H1 (cell line): ENCODE measurements around the gene RAB29. TPM values are rescaled to one million over a fixed set of nuclear protein-coding genes. Genes with fewer than 3 reads are reported as not detected.
A peak's percentile ranks its signal among the peaks of the same experiment; 100 is the strongest.

Experiments used
- CTCF ChIA-PET: fragments of 300-600 bp; sonication (Branson Sonifier 250); formaldehyde crosslinking; loops from one replicate; lab custom pipeline; 2021; ENCODE audit not compliant: partially characterized antibody; lab: Charles Lee
- POLR2A ChIA-PET: fragments of 300-600 bp; sonication (Branson Sonifier 250); formaldehyde crosslinking; loops from one replicate; lab custom pipeline; 2021; ENCODE audit warnings: inconsistent platforms; ENCODE audit not compliant: partially characterized antibody; lab: Charles Lee
- DNase-seq, 2 experiments: peaks; one replicate each; pipeline versions ENCODE4 v3.0.0 to v3.0.0-alpha.2; 2010 to 2022; ENCODE audit warnings: low spot score in 2 of 2, low read depth in 1 of 2, mixed read lengths in 1 of 2
- FAIRE-seq: peaks from 2 replicates; lab custom pipeline; 2011; peaks lifted over from hg19 to GRCh38; lab: Jason Lieb, UNC
- H2AFZ ChIP-seq: 2 replicates; pipeline ENCODE4 v1.8.1; 2012; ENCODE audit warnings: low read length, inconsistent platforms
- H2AK5ac ChIP-seq: 2 replicates; pipeline ENCODE4 v1.6.1; 2013; ENCODE audit warnings: low read depth, low read length
- H2BK120ac ChIP-seq: replicated peaks from 2 replicates; pipeline ENCODE3; 2013; ENCODE audit warnings: low read depth, low read length, inconsistent platforms
- H2BK12ac ChIP-seq: 2 replicates; pipeline ENCODE4 v1.6.1; 2013; ENCODE audit warnings: low read depth, low read length
- H2BK15ac ChIP-seq: 2 replicates; pipeline ENCODE4 v1.6.1; 2013; ENCODE audit warnings: low read length
- H2BK20ac ChIP-seq: 2 replicates; pipeline ENCODE4 v1.6.1; 2013; ENCODE audit warnings: low read length
- H2BK5ac ChIP-seq: 2 replicates; pipeline ENCODE4 v1.6.1; 2013; ENCODE audit warnings: low read depth, low read length
- H3K14ac ChIP-seq: 2 replicates; pipeline ENCODE4 v1.6.1; 2013; ENCODE audit warnings: inconsistent platforms; ENCODE audit not compliant: insufficient read length
- H3K18ac ChIP-seq: 2 replicates; pipeline ENCODE4 v1.6.1; 2013; ENCODE audit warnings: low read length; ENCODE audit errors: extremely low read depth
- H3K23ac ChIP-seq: 2 replicates; pipeline ENCODE4 v1.6.1; 2013; ENCODE audit warnings: inconsistent platforms; ENCODE audit not compliant: insufficient read length
- H3K23me2 ChIP-seq: 2 replicates; pipeline ENCODE4 v1.6.1; 2013; ENCODE audit warnings: low read depth, low read length
- H3K27ac ChIP-seq: 2 replicates; pipeline ENCODE4 v1.6.1; 2011; ENCODE audit warnings: low read depth, low read length, inconsistent platforms
- H3K27me3 ChIP-seq, 4 experiments: replicated peaks in 1 of 4; 1 replicate in 1 of 4; 2 replicates in 3 of 4; pipeline versions ENCODE4 v1.6.1 to v1.8.1; 2011 to 2013; ENCODE audit warnings: low read length in 3 of 4, mild to moderate bottlenecking in 3 of 4, inconsistent platforms in 2 of 4, mixed read lengths in 2 of 4, moderate library complexity in 1 of 4; ENCODE audit not compliant: control insufficient read depth in 3 of 4, insufficient read depth in 3 of 4; ENCODE audit errors: extremely low read depth in 1 of 4
- H3K36me3 ChIP-seq, 4 experiments: 2 replicates each; pipeline versions ENCODE4 v1.6.1 to v1.8.1; 2011 to 2013; ENCODE audit warnings: mild to moderate bottlenecking in 4 of 4, low read length in 3 of 4, moderate library complexity in 2 of 4, control low read depth in 1 of 4, inconsistent platforms in 1 of 4; ENCODE audit not compliant: insufficient read depth in 4 of 4, control insufficient read depth in 2 of 4
- H3K4ac ChIP-seq: replicated peaks from 2 replicates; pipeline ENCODE3; 2013; ENCODE audit warnings: low read length, low read depth, mixed read lengths, inconsistent platforms; ENCODE audit not compliant: insufficient read length
- H3K4me1 ChIP-seq, 4 experiments: replicated peaks in 1 of 4; 1 replicate in 1 of 4; 2 replicates in 3 of 4; pipeline versions ENCODE4 v1.6.1 to v1.8.1; 2011 to 2013; ENCODE audit warnings: low read length in 3 of 4, inconsistent platforms in 2 of 4, mixed read lengths in 1 of 4; ENCODE audit not compliant: insufficient read depth in 4 of 4, control insufficient read depth in 3 of 4
- H3K4me2 ChIP-seq, 2 experiments: 2 replicates each; pipeline versions ENCODE4 v1.6.1 to v1.8.1; 2011 to 2013; ENCODE audit warnings: low read depth in 2 of 2, low read length in 2 of 2, control low read depth in 1 of 2, inconsistent platforms in 1 of 2, mild to moderate bottlenecking in 1 of 2; ENCODE audit not compliant: insufficient read depth in 1 of 2
- H3K4me3 ChIP-seq, 4 experiments: fragments of 200-600, 300-600 bp in 1 of 4; sonication (generic), shearing (Covaris generic), sonication (Bioruptor Twin) in 1 of 4; 2 replicates each; pipeline versions ENCODE4 v1.5.1 to v1.8.1; 2011 to 2016; ENCODE audit warnings: low read length in 4 of 4, low read depth in 3 of 4, control low read depth in 2 of 4, inconsistent platforms in 2 of 4, mild to moderate bottlenecking in 2 of 4, mixed read lengths in 1 of 4, moderate library complexity in 1 of 4; ENCODE audit not compliant: insufficient read depth in 2 of 4; ENCODE audit errors: extremely low read depth in 1 of 4
- H3K56ac ChIP-seq: replicated peaks from 2 replicates; pipeline ENCODE3; 2013; ENCODE audit warnings: low read depth, mild to moderate bottlenecking, mixed read lengths, low read length, inconsistent platforms; ENCODE audit not compliant: insufficient read length
- H3K79me1 ChIP-seq: 2 replicates; pipeline ENCODE4 v1.6.1; 2013; ENCODE audit warnings: low read depth, low read length, control low read depth
- H3K79me2 ChIP-seq, 2 experiments: 2 replicates each; pipeline versions ENCODE4 v1.6.1 to v1.8.1; 2012 to 2013; ENCODE audit warnings: low read length in 2 of 2, mild to moderate bottlenecking in 2 of 2, inconsistent platforms in 1 of 2; ENCODE audit not compliant: insufficient read depth in 2 of 2, control insufficient read depth in 1 of 2
- H3K9ac ChIP-seq, 4 experiments: replicated peaks in 1 of 4; 1 replicate in 1 of 4; 2 replicates in 3 of 4; pipeline versions ENCODE4 v1.6.1 to v1.8.1; 2011 to 2013; ENCODE audit warnings: low read depth in 3 of 4, low read length in 3 of 4, control low read depth in 2 of 4, mild to moderate bottlenecking in 2 of 4, moderate library complexity in 2 of 4, inconsistent platforms in 1 of 4; ENCODE audit errors: extremely low read depth in 1 of 4
- H3K9me3 ChIP-seq, 2 experiments: 2 replicates each; pipeline versions ENCODE4 v1.6.1 to v1.8.1; 2012 to 2013; ENCODE audit warnings: mild to moderate bottlenecking in 2 of 2, moderate library complexity in 2 of 2, control low read depth in 1 of 2, inconsistent platforms in 1 of 2, low read depth in 1 of 2, low read length in 1 of 2, mixed read lengths in 1 of 2; ENCODE audit not compliant: insufficient read depth in 2 of 2
- H4K20me1 ChIP-seq, 2 experiments: replicated peaks in 1 of 2; 2 replicates each; pipeline versions ENCODE3 to v1.8.1; 2011 to 2013; ENCODE audit warnings: inconsistent platforms in 2 of 2, low read length in 2 of 2, mild to moderate bottlenecking in 1 of 2; ENCODE audit not compliant: insufficient read depth in 2 of 2, control insufficient read depth in 1 of 2
- H4K5ac ChIP-seq: 2 replicates; pipeline ENCODE4 v1.6.1; 2013; ENCODE audit warnings: low read length, low read depth, mixed read lengths, inconsistent platforms; ENCODE audit not compliant: insufficient read length
- H4K8ac ChIP-seq: 2 replicates; pipeline ENCODE4 v1.8.0; 2013; ENCODE audit warnings: mild to moderate bottlenecking, moderate library complexity, low read length, inconsistent platforms; ENCODE audit not compliant: insufficient read depth; ENCODE audit errors: extremely low read depth
- H4K91ac ChIP-seq: replicated peaks from 2 replicates; pipeline ENCODE3; 2013; ENCODE audit warnings: low read length, mixed read lengths, inconsistent platforms; ENCODE audit not compliant: insufficient read length
- EP300 ChIP-seq, 2 experiments: IDR thresholded peaks; 1 replicate in 1 of 2; 2 replicates in 1 of 2; pipeline ENCODE4 v1.6.1; 2011 to 2012; ENCODE audit warnings: low read depth in 2 of 2, low read length in 2 of 2, mild to moderate bottlenecking in 2 of 2, borderline replicate concordance in 1 of 2, inconsistent platforms in 1 of 2, moderate library complexity in 1 of 2
- NANOG ChIP-seq: IDR thresholded peaks from 2 replicates; pipeline ENCODE4 v1.6.1; 2011; ENCODE audit warnings: low read length, low read depth, mild to moderate bottlenecking, inconsistent platforms; ENCODE audit not compliant: insufficient read depth, poor library complexity, severe bottlenecking
- PHF8 ChIP-seq: fragments of 200-600 bp; sonication (generic); conservative IDR thresholded peaks from 2 replicates; pipeline ENCODE4 v1.7.1; 2012; ENCODE audit warnings: low read depth, mild to moderate bottlenecking, inconsistent platforms, low read length, moderate library complexity
- POLR2AphosphoS5 ChIP-seq: IDR thresholded peaks from 2 replicates; pipeline ENCODE4 v1.6.1; 2011; ENCODE audit warnings: low read depth, low read length
- RBBP5 ChIP-seq: IDR thresholded peaks from 2 replicates; pipeline ENCODE4 v1.7.1; 2012; ENCODE audit warnings: low read depth, mild to moderate bottlenecking, inconsistent platforms, low read length, moderate library complexity, borderline replicate concordance
- SIN3A ChIP-seq, 2 experiments: IDR thresholded peaks in 1 of 2; conservative IDR thresholded peaks in 1 of 2; 2 replicates each; pipeline ENCODE4 v1.6.1; 2011 to 2012; ENCODE audit warnings: low read length in 2 of 2, improper control_type of control experiment in 1 of 2, low read depth in 1 of 2, mild to moderate bottlenecking in 1 of 2
- SP1 ChIP-seq: IDR thresholded peaks from 2 replicates; pipeline ENCODE4 v1.6.1; 2011; ENCODE audit warnings: low read depth, low read length
- TBP ChIP-seq: IDR thresholded peaks from 2 replicates; pipeline ENCODE4 v1.6.1; 2011; ENCODE audit warnings: low read depth, low read length, improper control_type of control experiment
- WGBS, 2 experiments: shearing (Covaris generic) in 1 of 2; methylation state at CpG; one replicate each; pipeline versions ENCODE4 v1.1.6 to v1.1.7; 2013 to 2015; ENCODE audit warnings: low lambda C conversion rate in 2 of 2, mixed read lengths in 2 of 2, inconsistent platforms in 1 of 2, low coverage in 1 of 2, missing lambda C conversion rate in 1 of 2; ENCODE audit not compliant: insufficient replicate concordance in 2 of 2, insufficient coverage in 1 of 2, insufficient read length in 1 of 2; ENCODE audit errors: extremely low coverage in 1 of 2, missing lambda C conversion rate in 1 of 2; 5-methylcytosine and 5-hydroxymethylcytosine counted together
- polyA plus RNA-seq, 7 experiments: library from polyadenylated mRNA; depleted of rRNA in 3 of 7; stranded (reverse) in 5 of 7; unstranded in 2 of 7; fragments of >200 nt in 5 of 7; fragments of 200-250 nt in 2 of 7; gene quantifications; 1 replicate in 5 of 7; 2 replicates in 1 of 7; 4 replicates in 1 of 7; pipeline versions ENCODE4 v1.2.1 to v1.2.3, GENCODE V29; 2011 to 2013; ENCODE audit warnings: missing spikeins in 2 of 7, mixed read lengths in 2 of 7
- total RNA-seq: library from RNA; stranded (reverse); fragmentation: NEBNext Ultra II Directional; extraction: Animal tissue kit (Norgen Biotek cat#: 25700); gene quantifications from 2 replicates; pipeline ENCODE4 v1.2.1, GENCODE V29; 2021
- TF ChIP-seq, protein P1 (sequence below): IDR thresholded peaks from 2 replicates; pipeline ENCODE4 v1.6.1; 2012; ENCODE audit warnings: inconsistent platforms

RAB29 gene
- total and polyA plus RNA-seq, 2 of the 8 experiments (the other 6 are each of a cell fraction or from before 2014, with no cell fraction given): 10.1 to 17.3 TPM

DNA sequence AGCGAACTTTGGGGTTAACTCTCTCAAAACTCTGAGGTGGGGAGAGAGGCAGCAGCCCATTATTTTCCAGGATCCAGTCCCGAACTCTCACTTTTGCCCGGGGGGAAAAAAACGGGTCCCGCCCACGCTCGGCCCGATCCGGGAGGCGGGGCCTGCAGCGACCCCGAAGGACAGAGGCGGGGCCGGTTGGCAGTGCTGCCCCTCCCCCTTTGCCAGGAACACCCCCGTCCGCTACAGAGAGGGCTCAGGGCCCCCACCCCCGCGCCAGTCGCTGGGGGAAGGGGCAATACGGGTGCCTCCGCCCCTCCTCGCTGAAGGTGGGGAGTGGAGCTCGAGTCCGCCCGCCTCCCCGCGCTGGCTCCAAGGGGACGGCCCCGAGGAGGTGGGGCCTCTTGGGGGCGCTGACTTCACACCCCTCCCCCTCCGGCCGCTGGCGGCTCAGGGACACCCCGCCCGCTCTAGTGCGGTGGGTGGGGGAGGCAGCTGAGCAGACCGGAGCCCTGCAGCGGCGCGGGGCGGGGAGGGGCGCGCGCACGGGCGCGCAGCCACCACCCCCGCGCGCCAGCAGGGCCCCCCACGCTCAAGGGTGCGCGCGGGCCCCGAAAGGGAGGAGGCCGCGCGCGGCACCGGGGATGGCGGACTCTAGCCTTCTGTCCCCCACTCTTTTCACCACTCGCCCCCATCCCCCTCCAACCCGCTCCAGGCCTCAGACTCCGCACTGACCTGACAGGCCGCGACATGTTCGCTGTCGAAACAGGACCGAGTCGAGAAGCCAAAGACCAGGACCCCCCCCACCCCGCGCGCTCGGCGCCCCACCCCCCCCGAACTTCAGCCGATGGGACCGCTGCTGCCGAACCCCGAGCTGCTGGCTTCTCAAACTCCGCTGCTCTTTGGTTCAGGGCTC lies 25.8 kb downstream of the RAB29 start:
- Histone ChIP-seq H3K27me3 (no peaks in the 10 kb centered on the region), H3K9ac (peak overlapping the region; percentile 87 to 93 (median 92)), H3K4ac (peak overlapping the region; percentile 72), H2BK5ac (peak overlapping the region; percentile 89), H2BK20ac (no peak overlapping the region), H3K14ac (no peak overlapping the region), H3K4me1 (peaks cover 0 to 10% (median 4%) of the 10 kb centered on the region in 4 experiments; a peak in 4 of 7 replicates), H2AK5ac (no peak overlapping the region), H3K4me3 (peak overlapping the region; percentile 94 to 99 (median 96)), H2BK15ac (no peak overlapping the region), H4K91ac (peak overlapping the region; percentile 94), H2BK120ac (no peak overlapping the region), H4K8ac (peak overlapping the region; percentile 96), H3K18ac (peak overlapping the region; percentile 78), H3K36me3 (peaks cover 0 to 7% (median 0%) of the 10 kb centered on the region in 4 experiments; a peak in 2 of 8 replicates), H3K4me2 (peak overlapping the region; percentile 81 to 86), H3K9me3 (no peaks in the 10 kb centered on the region), H3K23ac (no peak overlapping the region), H3K27ac (peak overlapping the region; percentile 95), H3K79me2 (peaks cover 34 to 48% of the 10 kb centered on the region in 2 experiments), H2BK12ac (no peak overlapping the region; the same call in 1 of the 2 replicates), H3K56ac (peak overlapping the region; percentile 94), H3K23me2 (peaks cover 5% of the 10 kb centered on the region), H4K20me1 (peaks cover 16 to 29% of the 10 kb centered on the region in 2 experiments), H3K79me1 (no peaks in the 10 kb centered on the region), H2AFZ (no peak overlapping the region), H4K5ac (peak overlapping the region; percentile 90)
- WGBS, 2 experiments: 1% methylated on average over 14 of the region's 81 CpGs; no CpG with 5 or more reads in 1 of the 2 experiments
- ChIA-PET CTCF (interaction anchor here (1.0 to 1.2 kb wide), 3 partner anchors 61 to 90 kb away, joined by 3 to 4 read pairs (median 3); no protein-coding TSS in a partner anchor), POLR2A (interaction anchor here (0.8 to 2.1 kb wide), 34 partner anchors 9 to 304 kb away, joined by 3 to 15 read pairs (median 4); partner anchors contain the start of gene RAB29)
- no peak for FAIRE-seq
- peak; percentile 94 to 95 for DNase-seq
- TF ChIP-seq RBBP5 (peak; percentile 56; the same call in 1 of the 2 replicates), TBP (peak; percentile 63; the same call in 1 of the 2 replicates), SIN3A (conservative IDR thresholded peaks at IDR 0.05 in 1 of 2, IDR thresholded peaks at IDR 0.05 in 1 of 2; ENCODE audit: low read depth in 1 of 2, low read length in 2 of 2) (0 out of 4 replicates have a peak, but pooled peaks have one; percentile 35 to 67), SP1 (peak; percentile 69), POLR2AphosphoS5 (peak; percentile 51), NANOG (no peak), PHF8 (peak; percentile 77; the same call in 1 of the 2 replicates), EP300 (IDR thresholded peaks at IDR 0.05; ENCODE audit: borderline replicate concordance in 1 of 2, low read depth in 2 of 2, low read length in 2 of 2) (peak in 1 of 2 experiments; percentile 35; a peak in 1 of 3 replicates)
- TF ChIP-seq, protein P1, sequence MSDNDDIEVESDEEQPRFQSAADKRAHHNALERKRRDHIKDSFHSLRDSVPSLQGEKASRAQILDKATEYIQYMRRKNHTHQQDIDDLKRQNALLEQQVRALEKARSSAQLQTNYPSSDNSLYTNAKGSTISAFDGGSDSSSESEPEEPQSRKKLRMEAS: no peak
